ENCODE results near the gene PPP4R3A.
"Not testable (repeated sequence)": the region's sequence is repeated elsewhere in the genome, so short reads cannot be mapped to it uniquely, and the experiment has no call there.

PPP4R3A gene

GRCh38 chr14:91501951-91502930 is 7.9 kb downstream of the PPP4R3A start:
- no peak for DNase-seq

- DNase-seq, result no peak
These were observed 8.8 kb downstream of the PPP4R3A start for GRCh38 chr14:91501348-91501747.

- no peak for DNase-seq
These were observed 13.3 kb downstream of the PPP4R3A start for GRCh38 chr14:91496790-91497189.

DNA sequence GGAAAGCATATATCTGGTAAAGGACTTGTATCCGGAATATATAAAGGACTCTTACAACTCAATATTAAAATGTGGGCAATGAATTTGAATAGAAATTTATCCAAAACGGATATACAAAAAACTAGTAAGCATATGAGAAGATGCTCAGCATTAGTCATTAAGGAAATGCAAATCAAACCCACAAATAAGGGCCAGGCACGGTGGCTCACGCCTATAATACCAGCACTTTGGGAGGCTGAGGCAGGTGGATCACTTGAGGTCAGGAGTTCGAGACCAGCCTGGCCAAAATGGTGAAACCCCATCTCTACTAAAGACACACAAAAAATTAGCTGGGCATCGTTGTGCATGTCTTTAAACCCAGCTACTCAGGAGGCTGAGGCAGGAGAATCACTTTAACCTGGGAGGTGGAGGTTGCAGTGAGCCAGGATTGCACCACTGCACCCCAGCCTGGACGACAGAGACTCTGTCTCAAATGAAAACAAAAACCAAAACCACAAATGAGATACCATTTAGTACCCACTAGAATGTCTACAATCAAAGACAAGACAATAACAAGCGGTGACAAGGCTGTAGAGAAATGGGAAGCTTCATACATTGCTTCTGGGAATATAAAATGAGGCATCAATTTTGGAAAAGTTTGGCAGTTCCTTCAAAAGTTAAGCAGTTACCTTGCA is 15.6 kb downstream of the PPP4R3A start:
- not testable (repeated sequence) for DNase-seq

- no peak for DNase-seq
These were observed 16.9 kb downstream of the PPP4R3A start for GRCh38 chr14:91493169-91493568.

DNA sequence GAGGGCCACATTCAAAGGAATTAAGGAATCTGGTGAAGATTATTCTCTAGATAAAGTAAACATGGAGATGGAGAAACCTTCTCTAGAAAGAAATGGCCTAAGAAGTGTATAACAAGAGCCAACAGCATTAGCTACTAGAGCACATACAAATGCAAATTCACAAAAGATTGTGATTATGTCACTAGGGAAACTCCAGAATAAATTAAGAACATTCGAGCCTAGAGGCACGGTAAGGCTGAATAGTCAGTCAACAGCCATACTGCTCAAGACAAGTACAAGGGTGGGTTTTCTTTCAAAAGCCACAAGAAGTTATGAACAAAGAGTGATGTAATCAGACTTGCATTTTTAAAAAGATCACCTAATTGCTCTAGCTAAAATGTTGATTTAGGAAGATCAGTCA is 25.4 kb downstream of the PPP4R3A start:
- no peak for DNase-seq

DNA sequence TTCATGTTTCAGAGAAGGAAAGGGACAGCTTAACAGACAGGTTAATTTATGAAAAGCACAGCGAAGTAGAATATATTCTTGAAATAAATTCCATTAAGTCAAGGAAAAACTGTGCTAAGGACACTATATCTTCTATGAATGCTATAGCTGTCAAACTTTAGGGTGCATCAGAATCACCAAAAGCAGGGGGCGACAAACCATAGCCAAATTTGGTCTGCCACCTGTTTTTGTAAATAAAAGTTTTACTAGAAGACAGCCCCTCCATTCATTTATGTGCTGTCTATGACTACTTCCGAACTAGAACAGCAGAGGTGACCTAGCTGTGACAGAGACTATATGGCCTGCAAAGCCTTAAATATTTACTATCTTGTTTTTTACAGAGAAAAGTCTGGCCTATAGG is 25.9 kb downstream of the PPP4R3A start:
- no peak for DNase-seq

GRCh38 chr14:91482263-91483013 is 27.7 kb downstream of the PPP4R3A start:
- DNase-seq, result no peak

- DNase-seq, result no peak
These were observed 32.7 kb downstream of the PPP4R3A start for GRCh38 chr14:91477388-91477787.

DNA sequence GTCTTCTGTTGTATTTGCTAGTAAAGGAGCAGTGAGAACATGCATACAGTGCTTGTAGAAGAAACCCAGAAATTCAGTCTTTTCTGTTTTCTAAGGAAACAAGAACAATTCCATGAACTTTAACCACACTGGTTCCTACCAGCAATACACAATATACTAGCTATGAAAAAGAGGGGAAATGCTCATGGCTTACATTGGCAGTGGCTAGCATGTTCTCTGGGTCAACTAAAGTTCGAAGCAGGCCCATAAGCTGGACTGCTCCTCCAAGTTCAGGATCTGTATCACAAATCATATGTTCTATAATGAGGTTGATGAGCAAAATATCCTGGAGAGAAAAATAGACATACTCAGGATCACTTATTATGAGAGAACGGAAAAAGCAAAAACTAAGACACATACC is 37.1 kb downstream of the PPP4R3A start:
- DNase-seq, result no peak

- no peak for DNase-seq
These were observed 39.9 kb downstream of the PPP4R3A start for GRCh38 chr14:91470216-91470615.

DNA sequence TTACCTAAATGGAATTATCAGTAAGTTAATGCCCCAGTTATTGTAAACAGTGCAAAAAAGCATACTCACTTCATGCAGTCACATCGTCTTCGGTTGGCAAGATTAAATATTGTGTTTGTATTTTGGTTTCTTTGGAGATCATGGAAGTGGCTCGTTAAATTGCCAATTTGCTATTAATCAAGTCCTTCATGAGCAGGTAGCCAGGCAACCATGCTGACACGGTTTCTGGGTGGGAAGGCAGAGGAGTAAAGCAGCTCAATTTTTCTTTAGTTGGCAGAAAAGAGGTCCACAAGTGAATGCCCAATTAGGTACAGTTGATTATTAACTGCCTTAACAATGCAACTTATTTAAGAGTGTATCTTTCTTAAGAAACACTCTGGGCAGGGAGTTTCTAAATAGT is 43.9 kb downstream of the PPP4R3A start:
- no peak for DNase-seq

GRCh38 chr14:91464615-91465205 is 45.4 kb downstream of the PPP4R3A start:
- no peak for DNase-seq

GRCh38 chr14:91458612-91459011 is 51.5 kb downstream of the PPP4R3A start:
- DNase-seq, result no peak

DNA sequence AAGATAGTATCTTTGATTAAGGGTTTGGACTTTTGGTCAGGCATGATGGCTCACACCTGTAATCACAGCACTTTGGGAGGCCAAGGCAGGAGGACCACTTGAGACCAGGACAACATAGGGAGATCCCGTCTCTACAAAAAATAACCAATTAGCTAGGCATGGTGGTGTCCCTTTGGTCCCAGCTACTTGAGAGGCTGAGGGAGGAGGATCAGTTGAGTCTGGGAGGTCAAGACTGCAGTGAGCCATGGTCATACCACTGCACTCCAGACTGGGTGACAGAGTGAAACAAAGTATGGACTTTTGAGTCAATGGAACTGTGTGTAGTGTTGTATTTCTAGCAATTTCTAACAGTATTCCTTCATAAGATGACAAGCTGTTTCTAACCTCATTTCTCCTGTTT is 53.8 kb downstream of the PPP4R3A start:
- DNase-seq, result no peak

DNA sequence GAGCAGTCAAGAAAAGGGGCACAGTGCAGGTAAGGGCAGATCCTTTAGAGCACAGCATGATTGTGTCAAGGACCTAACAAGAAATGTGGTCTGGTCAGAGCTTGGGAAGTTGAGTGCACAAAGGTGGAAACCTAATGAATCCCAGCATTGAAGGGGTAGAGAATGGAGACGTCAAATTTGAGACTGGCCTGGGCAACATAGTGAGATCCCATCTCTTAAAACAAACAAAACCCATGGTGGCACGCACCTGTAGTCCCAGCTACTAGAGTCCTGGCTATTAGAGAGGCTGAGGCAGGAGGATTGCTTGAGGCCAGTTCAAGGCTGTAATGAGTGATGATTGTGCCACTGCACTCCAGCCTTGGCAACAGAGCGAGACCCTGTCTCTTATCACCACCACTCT is 55.5 kb downstream of the PPP4R3A start:
- DNase-seq, result no peak

- DNase-seq, result no peak
These were observed 56.0 kb downstream of the PPP4R3A start for GRCh38 chr14:91454155-91454554.

DNA sequence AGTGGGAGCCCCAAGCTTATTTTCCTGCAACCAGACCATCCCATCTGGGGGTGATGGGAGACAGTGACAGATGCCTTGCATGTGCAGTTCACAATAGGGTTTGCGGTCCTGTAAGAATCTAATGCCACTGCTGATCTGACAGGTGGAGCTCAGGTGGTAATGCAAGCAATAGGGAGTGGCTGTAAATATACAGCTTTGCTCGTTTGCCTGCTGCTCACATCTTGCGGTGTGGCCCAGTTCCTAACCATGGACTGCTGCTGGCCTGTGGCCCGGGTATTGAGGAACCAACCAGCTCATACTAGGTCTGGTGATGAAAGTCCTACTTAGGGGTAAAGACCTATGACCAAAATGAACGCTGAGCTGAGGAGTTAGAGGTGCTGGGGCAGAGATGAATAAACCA is 56.4 kb downstream of the PPP4R3A start:
- DNase-seq, result no peak

DNA sequence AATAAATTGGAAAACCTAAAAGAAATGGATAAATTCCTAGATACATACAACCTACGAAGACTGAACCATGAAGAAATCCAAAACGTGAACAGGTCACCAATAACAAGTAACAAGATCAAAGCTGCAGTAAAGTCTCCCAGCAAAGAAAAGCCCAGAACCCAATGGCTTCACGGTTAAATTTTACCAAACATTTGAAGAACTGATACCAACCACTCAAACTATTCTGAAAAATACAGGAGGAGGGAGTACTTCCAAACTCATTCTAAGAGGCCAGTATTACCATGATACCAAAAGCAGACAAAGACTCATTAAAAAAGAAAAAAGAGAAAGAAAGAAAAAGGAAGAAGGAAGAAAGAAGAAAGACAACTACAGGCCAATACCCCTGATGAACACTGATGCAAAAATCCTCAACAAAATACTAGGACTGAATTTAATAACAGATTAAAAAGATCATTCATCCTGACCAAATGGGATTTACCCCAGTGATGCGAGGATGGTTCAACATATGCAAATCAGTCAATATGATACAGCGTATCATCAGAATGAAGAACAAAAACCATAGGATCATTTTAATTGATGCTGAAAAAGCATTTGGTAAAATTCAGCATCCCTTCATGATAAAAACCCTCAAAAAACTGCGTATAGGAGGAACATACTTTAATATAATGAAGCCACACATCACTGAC is 65.6 kb downstream of the PPP4R3A start:
- no peak for DNase-seq

DNA sequence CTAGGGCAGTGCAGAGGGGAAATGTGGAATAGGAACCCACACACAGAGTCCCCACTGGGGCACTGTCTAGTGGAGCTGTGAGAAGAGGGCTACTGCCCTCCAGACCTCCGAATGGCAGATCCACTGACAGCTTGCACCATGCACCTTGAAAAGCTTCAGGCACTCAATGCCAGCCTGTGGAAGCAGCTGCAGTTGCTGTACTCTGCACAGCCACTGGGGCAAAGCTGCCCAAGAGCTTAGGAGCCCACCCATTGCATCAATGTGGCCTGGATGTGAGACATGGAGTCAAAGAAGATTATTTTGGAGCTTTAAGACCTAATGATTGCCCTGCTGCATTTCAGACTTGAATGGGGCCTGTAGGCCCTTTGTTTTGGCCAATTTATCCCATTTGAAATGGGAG is 70.8 kb downstream of the PPP4R3A start:
- no peak for DNase-seq

DNA sequence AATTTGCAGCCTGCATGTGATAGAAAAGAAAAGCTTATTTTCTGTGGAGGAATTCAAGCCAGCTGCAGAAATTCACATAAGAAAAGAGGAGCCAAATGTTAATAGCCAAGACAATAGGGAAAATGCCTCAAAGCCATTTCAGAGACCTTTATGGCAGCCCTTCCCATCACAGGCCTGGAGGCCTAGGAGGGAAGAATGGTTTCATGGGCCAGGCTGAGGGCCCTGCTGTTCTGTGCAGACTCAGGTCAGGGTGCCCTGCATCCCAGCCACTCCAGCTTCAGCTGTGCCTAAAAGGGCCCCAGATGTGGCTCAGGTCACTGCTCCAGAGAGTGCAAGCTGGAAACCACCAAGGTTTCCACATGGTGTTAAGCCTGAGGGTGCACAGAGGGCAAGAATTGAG is 71.3 kb downstream of the PPP4R3A start:
- no peak for DNase-seq

DNA sequence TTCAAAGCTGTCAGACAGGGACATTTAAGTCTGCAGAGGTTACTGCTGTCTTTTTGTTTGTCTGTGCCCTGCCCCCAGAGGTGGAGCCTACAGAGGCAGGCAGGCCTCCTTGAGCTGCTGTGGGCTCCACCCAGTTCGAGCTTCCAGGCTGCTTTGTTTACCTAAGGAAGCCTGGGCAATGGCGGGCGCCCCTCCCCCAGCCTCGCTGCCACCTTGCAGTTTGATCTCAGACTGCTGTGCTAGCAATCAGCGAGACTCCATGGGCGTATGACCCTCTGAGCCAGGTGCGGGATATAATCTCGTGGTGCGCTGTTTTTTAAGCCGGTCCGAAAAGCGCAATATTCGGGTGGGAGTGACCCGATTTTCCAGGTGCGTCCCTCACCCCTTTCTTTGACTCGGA is 73.8 kb downstream of the PPP4R3A start:
- not testable (repeated sequence) for DNase-seq

All from NCI-H510A (cell line).